Muscle layer of colon (tissue), 2 donors: ENCODE results near the gene RPA1.

Experiments used
- H3K27ac ChIP-seq: one replicate; pipeline ENCODE4 v1.7.0; 2013; ENCODE audit warnings: low read depth, mild to moderate bottlenecking, low read length, moderate library complexity
- H3K27me3 ChIP-seq, 2 donors: one replicate each; pipeline ENCODE4 v1.7.0; 2013; ENCODE audit warnings: low read length in 2 of 2, mild to moderate bottlenecking in 2 of 2; ENCODE audit not compliant: insufficient read depth in 2 of 2, control insufficient read depth in 1 of 2
- H3K36me3 ChIP-seq: one replicate; pipeline ENCODE4 v1.7.0; 2013; ENCODE audit warnings: mild to moderate bottlenecking, low read length; ENCODE audit not compliant: insufficient read depth
- H3K4me1 ChIP-seq: one replicate; pipeline ENCODE4 v1.7.0; 2013; ENCODE audit warnings: mild to moderate bottlenecking, low read length; ENCODE audit not compliant: insufficient read depth
- H3K4me3 ChIP-seq, 2 donors: one replicate each; pipeline ENCODE4 v1.7.0; 2013; ENCODE audit warnings: low read length in 2 of 2, low read depth in 1 of 2, mild to moderate bottlenecking in 1 of 2, moderate library complexity in 1 of 2
- H3K9ac ChIP-seq: one replicate; pipeline ENCODE4 v1.7.0; 2013; ENCODE audit warnings: low read length
- H3K9me3 ChIP-seq: one replicate; pipeline ENCODE4 v1.7.0; 2013; ENCODE audit warnings: mild to moderate bottlenecking, low read length
- donor health status: abdominal sarcoma.
- donor health status: Adenocarcinoma of cecum.

Gene RPA1

DNA sequence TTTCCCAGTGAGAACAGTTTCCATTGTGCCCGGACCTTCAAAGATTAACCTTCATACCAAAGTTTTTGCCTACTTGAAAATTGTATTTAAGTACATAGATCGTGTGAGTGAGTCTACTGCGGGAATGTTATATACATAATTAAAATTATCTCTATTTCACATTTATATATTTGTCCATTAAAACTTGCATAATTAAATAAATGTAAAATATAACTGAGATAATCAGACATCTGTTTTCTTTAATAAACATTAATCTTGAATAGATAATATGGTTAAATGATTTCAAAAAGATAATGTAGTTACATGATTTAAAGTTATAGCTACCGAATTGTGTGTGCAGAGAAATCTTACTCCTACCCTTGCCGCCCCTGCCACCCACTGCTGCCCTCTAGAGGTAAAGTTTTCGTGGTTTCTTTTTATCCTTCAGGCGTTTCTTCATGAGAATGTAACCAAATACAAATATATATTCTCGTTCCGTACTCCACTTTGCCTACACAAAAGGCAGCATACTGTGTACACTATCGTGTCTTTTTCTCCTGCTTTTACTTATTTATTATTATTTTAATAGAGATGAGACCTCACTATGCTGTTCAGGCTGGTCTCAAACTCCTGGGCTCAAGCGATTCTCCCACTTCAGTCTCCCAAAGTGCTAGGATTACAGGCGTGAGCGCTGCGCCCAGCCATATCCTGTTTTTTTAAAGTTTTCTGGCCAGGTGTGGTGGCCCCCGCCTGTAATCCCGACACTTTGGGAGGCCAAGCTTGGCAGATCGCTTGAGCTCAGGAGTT, 35.6 kb downstream of the RPA1 start:
- Histone ChIP-seq H3K27ac (no peak overlapping the region), H3K36me3 (peaks cover 5% of the 10 kb centered on the region), H3K9me3 (no peaks in the 10 kb centered on the region), H3K9ac (no peak overlapping the region), H3K4me1 (no peaks in the 10 kb centered on the region), H3K4me3 (no peak overlapping the region), H3K27me3 (no peaks in the 10 kb centered on the region)

DNA sequence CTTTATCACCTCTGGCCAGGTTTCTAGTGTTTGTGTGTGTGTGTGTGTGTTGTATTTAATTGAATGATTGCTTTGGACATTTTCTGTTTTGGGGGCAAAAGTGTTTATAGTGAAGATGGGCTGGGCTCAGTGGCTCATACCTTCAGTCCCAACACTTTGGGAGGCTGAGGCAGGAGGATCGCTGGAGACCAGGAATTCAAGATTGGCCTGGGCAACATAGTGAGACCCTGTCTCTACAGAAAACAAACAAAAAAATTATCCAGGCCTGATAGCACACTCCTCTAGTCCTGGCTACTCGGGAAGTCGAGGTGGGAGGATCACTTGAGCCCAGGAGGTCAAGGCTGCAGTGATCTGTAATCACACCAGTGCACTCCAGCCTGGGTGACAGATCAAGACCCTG, 37.5 kb downstream of the RPA1 start:
- Histone ChIP-seq H3K27ac (no peak overlapping the region), H3K4me3 (no peak overlapping the region), H3K4me1 (no peaks in the 10 kb centered on the region), H3K9ac (no peak overlapping the region), H3K36me3 (peaks cover 5% of the 10 kb centered on the region), H3K9me3 (no peaks in the 10 kb centered on the region), H3K27me3 (no peaks in the 10 kb centered on the region)

DNA sequence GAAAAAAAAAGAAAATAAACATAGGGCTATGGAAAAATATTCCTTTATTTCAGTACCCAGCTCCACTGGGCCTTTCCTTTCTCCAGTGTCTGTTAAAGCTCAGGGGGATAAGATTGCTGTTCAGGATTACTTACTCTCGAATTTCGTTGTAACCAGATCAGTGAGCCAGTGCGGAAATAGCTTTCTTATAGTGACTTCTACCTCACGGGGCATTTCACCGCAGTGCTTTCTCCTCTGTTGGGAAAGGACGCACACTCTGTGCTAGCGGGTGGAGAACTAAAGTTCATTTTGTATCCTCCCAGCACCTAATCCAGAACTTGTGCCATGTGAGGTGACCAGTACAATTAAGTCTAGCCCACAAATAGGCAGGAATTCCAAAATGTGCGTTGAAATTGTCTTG, 38.3 kb downstream of the RPA1 start:
- Histone ChIP-seq H3K27me3 (no peaks in the 10 kb centered on the region), H3K9ac (no peak overlapping the region), H3K36me3 (peaks cover 11% of the 10 kb centered on the region), H3K4me3 (no peak overlapping the region), H3K4me1 (no peaks in the 10 kb centered on the region), H3K9me3 (no peaks in the 10 kb centered on the region), H3K27ac (no peak overlapping the region)

DNA sequence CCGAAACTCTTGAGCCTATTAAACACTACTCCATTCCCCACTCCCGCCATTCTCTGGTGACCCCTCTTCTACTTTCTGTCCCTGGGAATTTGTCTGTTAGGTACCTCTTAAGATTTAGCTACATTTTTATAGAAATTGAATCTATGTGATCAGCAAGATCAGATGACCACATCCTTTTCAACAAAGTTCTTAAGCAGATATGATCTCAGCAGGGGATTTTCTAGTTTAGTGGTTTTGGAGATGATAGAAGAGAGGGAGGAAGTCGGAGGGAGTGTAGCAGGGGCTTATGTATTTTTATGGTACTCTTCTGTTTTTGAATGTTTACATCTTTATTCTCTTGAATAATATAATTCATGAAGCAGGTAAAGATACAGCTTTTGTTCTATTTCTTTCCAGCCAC, 40.8 kb downstream of the RPA1 start:
- Histone ChIP-seq H3K4me3 (no peak overlapping the region), H3K27me3 (no peaks in the 10 kb centered on the region), H3K9ac (no peak overlapping the region), H3K4me1 (no peaks in the 10 kb centered on the region), H3K27ac (no peak overlapping the region), H3K9me3 (no peaks in the 10 kb centered on the region), H3K36me3 (peaks cover 23% of the 10 kb centered on the region)

DNA sequence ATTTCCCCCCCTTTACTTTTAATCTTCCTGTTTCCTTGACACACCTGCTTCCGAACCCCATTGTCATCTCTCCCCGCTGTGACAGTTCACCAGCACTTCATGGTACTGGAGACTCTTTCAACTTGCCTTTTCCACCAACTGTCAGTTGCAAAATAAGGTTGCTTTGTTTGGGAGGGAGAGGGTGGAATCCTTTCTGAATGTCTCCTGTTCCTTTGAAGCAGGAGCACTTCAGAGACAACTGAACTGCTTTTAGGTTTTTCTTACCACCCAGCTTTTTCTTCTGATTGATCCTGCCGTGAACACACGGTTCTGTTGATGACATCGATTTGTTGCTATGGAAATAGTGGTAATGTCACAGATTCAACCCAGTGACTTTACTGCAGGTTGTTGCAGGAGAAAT, 42.0 kb downstream of the RPA1 start:
- peaks cover 29% of the 10 kb centered on the region for H3K36me3 ChIP-seq

DNA sequence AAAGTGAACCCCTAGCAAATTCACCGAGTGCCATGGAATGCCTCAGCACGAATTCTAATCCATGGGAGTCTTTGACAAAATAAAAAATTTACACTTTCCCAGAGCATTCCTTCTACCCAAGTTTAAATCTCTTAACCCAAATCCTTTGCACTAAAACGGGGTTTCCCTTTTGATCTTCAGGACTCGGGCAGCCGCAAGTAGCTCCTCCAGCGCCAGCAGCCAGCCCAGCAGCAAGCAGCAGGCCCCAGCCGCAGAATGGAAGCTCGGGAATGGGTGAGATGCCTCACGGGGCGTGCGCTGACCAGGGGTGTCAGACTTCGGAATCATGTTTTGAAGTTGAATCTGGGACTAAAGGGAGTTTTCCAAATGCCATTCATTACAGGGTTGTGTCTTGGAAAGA, 42.4 kb downstream of the RPA1 start:
- Histone ChIP-seq H3K9ac (no peak overlapping the region), H3K4me1 (no peaks in the 10 kb centered on the region), H3K9me3 (no peaks in the 10 kb centered on the region), H3K27me3 (no peaks in the 10 kb centered on the region), H3K36me3 (peaks cover 34% of the 10 kb centered on the region), H3K27ac (no peak overlapping the region), H3K4me3 (no peak overlapping the region)

More for the DNA sequence above, 42.0 kb downstream of the RPA1 start:
- H3K9ac ChIP-seq: no peak overlapping the region
- no peaks in the 10 kb centered on the region for H3K4me1 ChIP-seq
- no peaks in the 10 kb centered on the region for H3K27me3 ChIP-seq
- no peak overlapping the region for H3K4me3 ChIP-seq
- H3K27ac ChIP-seq: no peak overlapping the region
- no peaks in the 10 kb centered on the region for H3K9me3 ChIP-seq

DNA sequence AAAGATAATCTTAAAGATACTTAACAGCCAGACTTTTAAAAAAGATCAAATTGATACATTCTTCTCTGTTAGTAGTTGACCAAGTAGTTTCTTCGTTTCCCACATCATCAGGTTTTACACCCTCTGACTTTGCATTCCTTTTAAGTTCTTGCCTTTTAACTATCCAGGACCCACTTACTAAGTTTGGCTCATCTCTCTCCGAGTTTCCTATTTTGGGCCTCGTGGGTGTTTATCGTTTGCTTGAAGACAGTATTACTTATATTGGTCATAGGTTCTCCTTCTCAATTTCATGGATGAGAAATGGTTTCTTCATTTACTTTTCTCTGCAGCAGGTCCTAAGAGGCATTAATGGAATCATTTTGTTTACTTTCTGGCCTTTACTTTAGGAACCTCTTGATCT, 43.2 kb downstream of the RPA1 start:
- no peak overlapping the region for H3K4me3 ChIP-seq
- no peaks in the 10 kb centered on the region for H3K27me3 ChIP-seq
- no peak overlapping the region for H3K27ac ChIP-seq
- no peaks in the 10 kb centered on the region for H3K9me3 ChIP-seq
- H3K9ac ChIP-seq: no peak overlapping the region
- H3K36me3 ChIP-seq: peaks cover 40% of the 10 kb centered on the region
- H3K4me1 ChIP-seq: no peaks in the 10 kb centered on the region

DNA sequence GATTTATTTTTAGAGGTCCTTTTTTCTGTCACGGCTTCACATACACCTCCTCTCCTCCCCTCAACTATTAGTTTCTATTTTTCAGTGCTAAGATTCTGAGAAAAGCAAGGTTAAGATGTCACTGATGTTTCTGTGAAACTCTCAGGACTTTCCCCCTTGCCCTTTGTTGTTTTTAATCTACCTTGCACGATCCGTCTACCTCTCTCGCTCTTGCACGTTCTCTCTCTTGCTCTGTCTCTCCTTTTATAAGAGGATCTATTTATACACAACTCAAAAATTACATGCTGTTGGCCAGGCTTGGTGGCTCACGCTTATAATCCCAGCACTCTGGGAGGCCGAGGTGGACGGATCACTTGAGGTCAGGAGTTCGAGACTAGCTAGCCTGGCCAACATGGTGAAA, 43.6 kb downstream of the RPA1 start:
- H3K4me3 ChIP-seq: no peak overlapping the region
- peaks cover 38% of the 10 kb centered on the region for H3K36me3 ChIP-seq
- H3K9ac ChIP-seq: no peak overlapping the region
- H3K27me3 ChIP-seq: no peaks in the 10 kb centered on the region
- H3K9me3 ChIP-seq: no peaks in the 10 kb centered on the region
- H3K27ac ChIP-seq: no peak overlapping the region
- H3K4me1 ChIP-seq: no peaks in the 10 kb centered on the region

DNA sequence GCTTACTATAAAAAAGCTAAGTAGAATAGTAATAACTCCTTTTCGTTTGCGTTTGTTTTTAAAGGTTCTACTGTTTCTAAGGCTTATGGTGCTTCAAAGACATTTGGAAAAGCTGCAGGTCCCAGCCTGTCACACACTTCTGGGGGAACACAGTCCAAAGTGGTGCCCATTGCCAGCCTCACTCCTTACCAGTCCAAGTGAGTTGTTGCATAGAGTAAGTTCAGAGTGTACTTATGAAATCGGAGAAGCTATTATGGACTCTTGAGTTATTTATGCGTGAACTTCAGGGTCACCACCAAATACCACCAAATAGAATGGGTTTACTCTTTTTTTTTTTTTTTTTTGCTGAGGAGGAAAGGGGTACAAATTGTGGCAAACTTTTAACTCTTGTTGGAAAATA, 45.8 kb downstream of the RPA1 start:
- Histone ChIP-seq H3K4me1 (no peaks in the 10 kb centered on the region), H3K27me3 (no peaks in the 10 kb centered on the region), H3K9me3 (no peaks in the 10 kb centered on the region), H3K27ac (no peak overlapping the region), H3K36me3 (peaks cover 59% of the 10 kb centered on the region), H3K4me3 (no peak overlapping the region), H3K9ac (no peak overlapping the region)

DNA sequence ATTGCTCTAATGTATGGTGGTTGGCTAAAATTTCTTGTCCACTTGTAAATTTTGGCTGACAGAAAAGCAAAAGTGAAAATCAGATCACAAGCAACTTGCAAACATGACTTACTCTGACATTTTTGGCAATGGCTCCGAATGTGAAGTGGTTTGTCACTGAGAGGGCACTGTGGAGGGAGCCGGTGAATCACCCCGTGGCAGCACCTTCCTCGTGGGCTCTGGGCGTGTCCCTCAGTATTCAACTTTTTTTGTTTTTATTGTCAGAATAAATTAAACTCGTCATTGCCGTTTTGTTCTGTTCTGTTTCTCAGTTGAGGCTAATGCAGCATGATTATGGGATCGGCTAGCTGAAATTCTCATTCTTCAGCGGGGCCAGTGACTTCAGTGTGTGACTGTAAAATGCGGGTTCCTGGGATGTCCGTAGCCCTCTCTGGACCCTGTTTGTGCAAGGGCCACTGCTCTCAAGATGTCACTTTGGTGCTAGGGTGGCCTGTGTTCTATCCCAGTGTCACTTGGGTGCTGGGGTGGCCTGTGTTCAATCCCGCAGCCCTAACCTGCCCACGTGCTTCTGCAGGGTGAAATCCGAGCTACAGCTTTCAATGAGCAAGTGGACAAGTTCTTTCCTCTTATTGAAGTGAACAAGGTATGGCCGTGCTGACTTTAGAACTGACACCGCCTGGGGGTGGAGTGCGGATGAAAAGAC, 48.8 kb downstream of the RPA1 start:
- no peaks in the 10 kb centered on the region for H3K9me3 ChIP-seq
- no peaks in the 10 kb centered on the region for H3K4me1 ChIP-seq
- H3K4me3 ChIP-seq: no peak overlapping the region
- H3K9ac ChIP-seq: no peak overlapping the region
- no peaks in the 10 kb centered on the region for H3K27me3 ChIP-seq
- H3K36me3 ChIP-seq: peaks cover 66% of the 10 kb centered on the region
- no peak overlapping the region for H3K27ac ChIP-seq

DNA sequence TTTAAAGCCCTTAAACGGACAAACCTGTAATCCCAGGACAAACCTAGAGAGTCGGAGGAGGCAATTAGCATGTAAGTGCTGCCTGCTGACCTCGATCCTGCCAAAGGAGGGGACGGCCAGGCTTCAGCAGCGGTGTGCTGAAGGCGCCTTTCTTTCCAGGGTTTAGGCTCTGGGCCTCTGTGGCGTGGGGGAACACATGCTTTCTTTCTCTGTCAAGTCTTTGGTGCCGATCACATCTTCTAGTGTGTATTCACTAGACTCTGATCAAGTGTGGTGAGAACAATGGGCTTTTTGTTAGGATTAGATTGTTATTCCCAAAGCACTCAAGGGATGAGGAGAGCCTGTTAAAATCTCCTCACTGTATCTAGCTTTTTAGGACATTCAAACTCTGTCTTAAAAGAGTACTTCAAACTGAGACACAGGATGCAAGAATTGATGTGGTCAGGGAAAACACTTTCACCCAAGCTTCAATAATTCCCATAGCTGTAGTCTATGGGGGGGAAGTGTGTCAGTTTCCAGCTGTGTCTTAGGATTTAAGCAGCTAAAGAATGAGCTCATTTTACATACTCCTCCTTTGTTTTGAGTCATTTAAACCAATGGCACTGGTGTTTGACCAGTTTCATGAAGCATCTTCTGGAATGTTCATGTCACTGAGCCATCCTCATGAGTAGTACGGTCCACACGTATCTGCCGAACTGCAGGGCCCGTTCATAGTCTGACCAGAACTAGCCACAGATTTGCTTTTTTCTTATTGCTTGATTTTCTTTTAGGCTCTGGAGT, 51.2 kb downstream of the RPA1 start:
- Histone ChIP-seq H3K9ac (no peak overlapping the region), H3K9me3 (no peaks in the 10 kb centered on the region), H3K36me3 (peaks cover 74% of the 10 kb centered on the region), H3K4me1 (no peaks in the 10 kb centered on the region), H3K4me3 (no peak overlapping the region), H3K27me3 (no peaks in the 10 kb centered on the region), H3K27ac (no peak overlapping the region)
